ENCODE results near the gene APAF1. TPM values are rescaled to one million over a fixed set of nuclear protein-coding genes. Genes with fewer than 3 reads are reported as not detected.
"Not testable (repeated sequence)": the region's sequence is repeated elsewhere in the genome, so short reads cannot be mapped to it uniquely, and the experiment has no call there.

APAF1 gene
- total RNA-seq, 1 donor from 2014 or later = 32.4 TPM

DNA sequence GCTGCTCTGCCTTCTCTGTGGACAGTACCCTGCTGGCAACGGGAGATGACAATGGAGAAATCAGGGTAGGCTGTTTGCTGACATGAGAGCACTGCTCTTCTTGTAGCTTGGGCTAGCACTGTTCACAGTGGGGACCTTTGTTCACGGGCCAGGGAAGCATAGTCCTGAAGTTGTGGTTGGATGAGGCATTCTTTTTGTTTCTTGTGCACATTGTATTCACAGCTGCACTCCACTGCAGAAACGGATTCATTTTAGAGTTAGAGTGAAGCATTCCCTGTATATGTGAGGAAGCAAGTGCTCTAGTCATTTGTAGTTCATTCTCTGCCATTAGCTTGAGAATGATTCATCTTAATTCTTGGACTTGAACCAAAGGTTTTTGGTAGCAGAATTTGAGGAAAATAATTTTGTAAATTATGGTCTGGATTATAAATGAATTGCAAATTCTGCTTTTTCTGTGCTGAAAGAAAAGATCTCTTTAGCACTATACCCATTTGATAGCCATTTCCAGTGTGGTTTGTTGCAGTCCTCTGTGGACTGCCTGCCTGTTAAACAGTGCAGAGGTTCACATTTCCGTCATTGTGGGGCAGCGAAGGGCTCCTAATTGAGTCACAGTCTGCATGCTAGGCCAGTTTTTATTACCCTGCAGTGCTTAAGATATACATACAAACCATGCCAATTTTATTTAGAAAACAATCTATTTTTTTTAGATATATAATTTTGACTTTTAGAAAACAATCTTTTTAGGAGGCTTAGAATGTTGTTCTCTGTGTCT lies 80.6 kb downstream of the APAF1 start:
- DNase-seq = peak; percentile 53

DNA sequence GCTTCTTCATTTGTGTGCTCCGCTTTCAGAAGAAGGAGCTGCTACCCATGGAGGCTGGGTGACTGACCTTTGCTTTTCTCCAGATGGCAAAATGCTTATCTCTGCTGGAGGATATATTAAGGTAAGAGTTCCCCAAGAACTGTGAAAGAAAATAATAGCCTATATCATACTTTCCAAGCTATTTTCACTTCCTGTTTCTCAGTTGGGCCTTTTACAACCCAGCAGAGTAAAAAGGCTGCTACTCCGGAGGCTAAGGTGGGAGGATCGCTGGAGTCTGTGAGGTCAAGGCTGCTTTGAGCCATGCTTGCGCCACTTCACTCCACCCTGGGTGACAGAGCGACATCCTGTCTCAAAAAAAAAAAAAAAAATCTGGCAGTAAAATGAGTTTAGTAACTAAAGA lies 82.1 kb downstream of the APAF1 start:
- DNase-seq = no peak

- DNase-seq = no peak
Measured at GRCh38 chr12:98730412-98730811, 85.3 kb downstream of the APAF1 start.

DNA sequence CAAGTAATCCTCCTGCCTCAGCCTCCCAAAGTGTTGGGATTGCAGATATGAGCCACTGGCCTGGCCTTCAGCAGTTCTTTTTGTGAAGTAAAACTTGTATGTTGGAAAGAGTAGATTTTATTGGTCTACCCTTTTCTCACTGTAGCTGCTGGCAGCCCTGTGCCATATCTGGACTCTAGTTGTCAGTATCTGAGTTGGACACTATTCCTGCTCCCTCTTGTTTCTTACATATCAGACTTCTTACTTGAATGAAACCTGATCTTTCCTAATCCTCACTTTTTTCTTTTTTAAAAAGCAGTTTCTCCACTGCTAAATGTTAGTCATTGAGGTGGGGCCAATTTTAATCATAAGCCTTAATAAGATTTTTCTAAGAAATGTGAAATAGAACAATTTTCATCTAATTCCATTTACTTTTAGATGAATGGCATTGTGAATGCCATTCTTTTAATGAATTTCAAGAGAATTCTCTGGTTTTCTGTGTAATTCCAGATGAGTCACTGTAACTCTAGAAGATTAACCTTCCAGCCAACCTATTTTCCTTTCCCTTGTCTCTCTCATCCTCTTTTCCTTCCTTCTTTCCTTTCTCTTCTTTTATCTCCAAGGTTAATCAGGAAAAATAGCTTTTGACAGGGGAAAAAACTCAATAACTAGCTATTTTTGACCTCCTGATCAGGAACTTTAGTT lies 88.7 kb downstream of the APAF1 start:
- DNase-seq = no peak

DNA sequence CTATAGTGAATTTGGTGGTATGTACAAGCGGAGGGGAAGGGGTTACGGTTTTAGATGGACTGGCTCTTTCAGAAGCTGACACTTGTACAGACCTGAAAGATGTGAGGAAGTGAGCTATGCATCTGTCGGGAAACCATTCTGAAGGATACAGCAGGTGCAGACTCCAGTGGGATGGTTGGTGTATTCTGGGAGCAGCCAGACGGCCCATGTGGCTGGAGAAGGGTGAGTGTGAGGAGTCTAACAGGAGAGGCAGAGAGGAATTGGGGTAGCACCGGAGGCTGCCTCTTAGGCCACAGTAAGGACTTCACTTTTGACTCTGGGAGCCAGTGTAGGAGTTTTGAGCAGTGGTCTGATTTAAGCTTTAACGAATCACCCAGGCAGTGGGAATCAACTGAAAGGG lies 90.7 kb downstream of the APAF1 start:
- no peak for DNase-seq

DNA sequence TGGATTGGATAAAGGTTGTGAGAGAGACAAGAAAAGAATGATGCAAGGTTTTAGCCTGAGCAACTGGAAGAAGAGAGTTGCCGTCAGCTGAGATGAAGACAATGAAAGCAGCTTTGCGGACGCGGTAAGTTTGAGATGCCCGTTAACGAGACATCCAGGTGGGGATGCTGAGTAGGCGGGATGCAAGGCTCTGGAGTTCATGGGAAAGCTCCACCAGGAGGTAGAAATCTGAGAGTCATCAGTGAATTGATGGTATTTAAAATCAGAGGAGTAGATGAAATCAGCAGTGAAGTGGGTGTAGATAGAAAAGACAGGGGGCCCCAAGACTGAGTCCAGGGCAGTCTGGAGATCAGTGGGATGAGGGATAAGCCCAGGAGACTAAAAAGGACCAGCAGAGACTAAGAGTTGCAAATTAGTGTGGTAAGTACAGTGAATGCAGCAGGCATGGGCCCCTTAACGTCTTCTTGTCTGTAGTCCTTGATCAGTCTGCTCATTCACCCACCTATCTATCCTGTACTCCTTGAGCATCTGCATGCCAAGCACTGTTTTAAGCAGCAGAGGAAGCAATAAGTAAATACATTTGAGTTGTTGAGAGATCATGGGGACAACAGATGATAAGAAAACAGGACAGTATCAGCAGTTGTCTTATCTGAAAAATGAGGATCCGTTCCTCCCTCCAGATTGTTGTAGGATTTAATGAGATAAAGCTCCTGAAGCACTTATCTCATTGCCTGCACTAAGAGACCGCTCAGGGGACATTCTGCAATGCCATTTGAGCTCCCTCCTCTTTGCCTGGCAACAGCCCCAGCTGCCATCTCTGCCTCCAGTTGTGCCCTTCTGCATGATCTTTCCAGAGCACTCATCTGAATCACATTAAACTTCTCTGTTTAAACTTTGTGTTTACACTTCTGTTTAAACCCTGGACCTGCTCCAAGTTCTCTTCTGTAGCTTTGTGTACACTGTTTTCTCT lies 91.5 kb downstream of the APAF1 start:
- no peak for DNase-seq

- no peak for DNase-seq
Measured at GRCh38 chr12:98737322-98737712, 92.2 kb downstream of the APAF1 start.

DNA sequence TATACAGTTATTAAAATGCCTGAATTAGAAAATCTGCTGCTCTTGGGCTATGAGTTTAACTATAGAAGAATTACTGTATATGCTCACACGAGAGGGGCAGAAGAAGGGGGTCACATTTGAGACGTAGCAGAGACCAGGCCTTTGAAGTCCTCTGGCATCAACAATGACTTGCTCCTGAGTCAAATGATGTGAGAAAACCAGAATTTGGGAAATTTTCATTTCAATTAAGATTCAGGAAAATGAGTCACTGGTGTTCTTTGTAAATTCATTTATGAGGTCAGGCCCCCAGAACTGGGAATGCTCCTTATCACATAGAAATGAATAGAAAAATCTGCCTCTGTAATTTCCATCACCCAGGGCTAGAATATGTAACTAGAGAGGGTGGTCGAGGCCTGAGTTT lies 92.9 kb downstream of the APAF1 start:
- no peak for DNase-seq

DNA sequence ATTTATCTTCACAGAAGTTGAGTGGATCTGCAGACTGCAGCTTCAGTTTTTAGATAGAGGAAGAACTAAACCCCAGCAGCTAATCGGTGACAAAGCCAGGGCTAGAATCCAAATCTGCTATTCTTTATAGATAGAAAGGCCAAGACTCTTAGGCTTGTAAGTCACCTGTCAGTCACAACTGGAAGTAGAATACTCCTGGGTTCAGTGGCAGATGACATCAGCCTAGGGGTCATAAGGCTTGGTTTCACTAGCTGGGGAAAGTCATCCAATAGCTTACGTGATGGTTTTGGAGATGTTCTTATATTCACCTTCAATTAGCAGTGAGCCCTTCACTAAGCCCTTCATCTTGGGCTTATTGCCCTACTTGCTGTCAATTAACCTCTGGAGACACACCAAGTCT lies 93.4 kb downstream of the APAF1 start:
- DNase-seq = no peak

DNA sequence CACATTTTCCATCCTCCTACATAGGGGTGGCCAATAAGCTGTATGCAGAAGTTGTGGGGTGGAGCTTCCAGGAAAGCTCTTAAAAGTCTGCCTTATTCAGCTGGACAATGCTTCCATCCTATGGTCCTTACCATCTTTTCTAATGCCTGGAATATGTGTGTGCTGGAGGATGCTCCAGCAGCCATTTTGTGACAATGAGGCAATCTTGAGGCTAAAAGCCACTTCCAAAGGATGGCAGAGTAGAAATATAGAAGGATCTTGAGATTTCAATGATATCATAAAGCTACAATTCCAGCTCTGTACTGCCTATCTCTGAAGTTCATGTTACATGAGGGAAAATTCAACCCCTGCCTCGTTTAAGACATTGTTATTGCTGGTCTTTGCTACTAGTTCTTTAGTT lies 95.7 kb downstream of the APAF1 start:
- no peak for DNase-seq

- DNase-seq = no peak
Measured at GRCh38 chr12:98741196-98741555, 96.1 kb downstream of the APAF1 start.

GRCh38 chr12:98741556-98742265 lies 96.6 kb downstream of the APAF1 start:
- DNase-seq = no peak

- DNase-seq = no peak
Measured at GRCh38 chr12:98743362-98743953, 98.4 kb downstream of the APAF1 start.

DNA sequence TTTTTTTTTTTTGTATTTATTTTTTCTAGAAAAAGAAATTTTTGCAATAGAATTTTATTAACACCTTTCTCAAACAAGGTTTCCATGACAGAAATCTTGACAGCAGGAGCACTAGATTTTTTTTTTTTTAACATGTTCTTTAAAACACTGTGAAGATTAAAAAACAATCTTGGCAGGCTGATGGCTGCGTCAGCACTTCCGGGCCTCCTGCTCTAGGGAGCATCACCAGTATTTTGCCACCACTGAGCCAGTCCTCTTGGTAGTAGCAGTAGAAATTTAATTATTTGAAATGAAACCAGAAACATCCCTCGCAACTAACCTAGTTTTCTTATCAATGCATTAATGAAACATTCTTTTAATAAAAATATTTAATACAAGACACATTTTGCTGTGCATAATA lies 99.6 kb downstream of the APAF1 start:
- DNase-seq = peak; percentile 13

GRCh38 chr12:98745578-98746391 lies 100.7 kb downstream of the APAF1 start:
- no peak for DNase-seq

- DNase-seq = no peak
Measured at GRCh38 chr12:98748463-98748862, 103.4 kb downstream of the APAF1 start.

DNA sequence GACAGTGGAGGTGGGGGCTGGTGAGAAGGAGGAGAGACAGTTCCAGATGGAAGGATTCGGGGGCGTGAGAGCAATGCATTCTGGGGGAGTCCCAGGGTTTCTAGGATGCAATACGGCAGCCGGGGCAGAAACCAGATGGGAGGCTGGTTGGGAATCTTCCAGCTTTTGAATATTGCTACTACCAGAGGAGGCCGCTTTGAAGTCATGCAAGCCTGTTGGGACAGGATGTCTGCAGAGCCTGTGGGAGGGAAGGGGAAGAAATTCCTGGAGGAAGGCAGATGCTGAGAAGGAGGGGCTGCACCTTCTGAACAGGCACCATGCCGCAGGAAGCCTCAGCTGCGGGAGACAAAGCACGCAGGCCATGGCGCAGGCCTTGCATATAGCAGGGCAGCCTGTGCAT lies 105.4 kb downstream of the APAF1 start:
- peak; percentile 79 for DNase-seq

DNA sequence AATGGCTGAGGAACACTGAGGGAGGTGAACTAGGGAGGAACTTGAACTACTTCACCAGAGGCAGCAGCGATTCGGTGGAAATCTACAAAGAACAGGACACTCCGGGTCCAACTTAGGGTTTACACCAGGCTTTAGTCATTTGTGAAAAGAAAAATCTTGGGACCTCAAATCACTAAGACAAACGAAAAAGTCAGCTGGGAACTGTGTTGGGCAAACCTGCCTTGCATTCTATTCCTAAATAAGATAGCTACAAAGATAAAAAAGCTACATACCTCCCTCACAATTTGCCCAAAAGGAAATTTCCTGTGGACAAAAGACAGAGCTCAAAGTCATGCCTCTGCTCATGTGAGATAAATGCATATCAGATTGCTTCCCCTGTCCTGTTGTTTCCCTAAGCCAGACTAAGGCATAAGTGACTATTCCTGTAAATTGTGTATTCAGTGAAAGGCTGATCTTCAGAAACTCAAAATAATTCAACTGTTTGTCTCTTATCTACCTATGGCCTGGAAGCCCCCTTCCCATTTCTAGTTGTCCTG lies 106.6 kb downstream of the APAF1 start:
- DNase-seq = no peak

DNA sequence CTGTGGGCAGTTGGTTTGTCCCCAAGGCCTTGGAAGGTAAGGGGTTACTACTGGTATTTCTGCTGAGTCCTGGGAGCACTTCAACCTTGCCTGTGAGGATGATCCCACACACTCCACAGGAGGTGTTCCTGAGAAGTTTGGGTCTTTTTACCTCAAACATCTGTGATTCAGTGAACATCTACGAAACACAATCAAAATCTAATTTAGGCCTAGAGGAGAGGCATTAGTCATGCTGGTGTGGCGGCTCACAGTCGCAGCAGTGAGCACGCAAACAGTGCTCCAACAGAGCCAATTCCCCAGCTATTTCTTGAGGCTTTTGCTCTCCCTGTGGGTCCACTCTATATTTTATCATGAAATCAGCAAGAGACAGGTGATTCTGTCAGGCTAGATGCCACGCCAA lies 107.6 kb downstream of the APAF1 start:
- peak; percentile 24 for DNase-seq

- peak; percentile 81 for DNase-seq
Measured at GRCh38 chr12:98754095-98754494, 109.0 kb downstream of the APAF1 start.

GRCh38 chr12:98755855-98756254 lies 110.8 kb downstream of the APAF1 start:
- DNase-seq = not testable (repeated sequence)

All from occipital lobe (tissue), 2 donors.